Measurements from ENCODE around the gene ATP10B.

DNA sequence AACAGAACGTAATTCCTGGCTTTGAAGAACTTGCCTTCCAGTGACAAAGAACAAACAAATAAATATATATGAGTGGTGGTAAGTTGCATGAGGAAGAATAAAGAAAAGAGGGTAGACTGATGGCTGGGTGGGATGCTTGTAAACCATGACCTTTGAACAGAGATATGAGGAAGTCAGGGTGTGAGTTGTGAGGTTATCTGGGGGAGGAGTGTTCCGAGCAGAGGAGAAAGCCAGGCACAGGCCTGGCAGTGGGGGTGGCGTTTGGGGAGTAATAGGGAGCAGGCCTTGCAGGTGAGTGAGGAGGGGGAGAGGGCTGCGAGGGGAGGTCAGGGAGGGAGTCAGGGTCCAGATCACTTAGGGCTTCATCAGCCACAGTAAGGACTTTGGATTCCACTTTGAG, 217.0 kb downstream of the ATP10B start:
- no peak for TF ChIP-seq CTCF (IDR thresholded peaks at IDR 0.05)
- no peak for TF ChIP-seq POLR2A (IDR thresholded peaks at IDR 0.05)
